AG04449 (cell line): ENCODE results near the gene SLC12A5.
"Not testable (repeated sequence)": the region's sequence is repeated elsewhere in the genome, so short reads cannot be mapped to it uniquely, and the experiment has no call there.

Experiments used
- CTCF ChIA-PET: fragments of 350-600 bp; formaldehyde crosslinking; extraction: SDS; loops from one replicate; lab custom pipeline; 2021; ENCODE audit warnings: antibody characterized with exemption; lab: Yijun Ruan, JAX
- POLR2A ChIA-PET: fragments of 400-600, 350-600 bp; formaldehyde crosslinking; extraction: SDS; loops from one replicate; lab custom pipeline; 2020; ENCODE audit warnings: antibody characterized with exemption, inconsistent platforms; lab: Yijun Ruan, JAX
- DNase-seq: peaks from one replicate; pipeline ENCODE4 v3.0.0-alpha.2; 2010; ENCODE audit warnings: low read depth, low spot score
- H3K4me3 ChIP-seq: 2 replicates; pipeline ENCODE4 v1.5.1; 2011; ENCODE audit warnings: low read depth, mild to moderate bottlenecking, control low read depth, low read length
- CTCF ChIP-seq: IDR thresholded peaks from one replicate; pipeline ENCODE4 v1.5.1; 2011; ENCODE audit warnings: mild to moderate bottlenecking, moderate library complexity, low read length, control low read depth, inconsistent platforms; ENCODE audit not compliant: insufficient read depth; ENCODE audit errors: missing control alignments

SLC12A5 gene

DNA sequence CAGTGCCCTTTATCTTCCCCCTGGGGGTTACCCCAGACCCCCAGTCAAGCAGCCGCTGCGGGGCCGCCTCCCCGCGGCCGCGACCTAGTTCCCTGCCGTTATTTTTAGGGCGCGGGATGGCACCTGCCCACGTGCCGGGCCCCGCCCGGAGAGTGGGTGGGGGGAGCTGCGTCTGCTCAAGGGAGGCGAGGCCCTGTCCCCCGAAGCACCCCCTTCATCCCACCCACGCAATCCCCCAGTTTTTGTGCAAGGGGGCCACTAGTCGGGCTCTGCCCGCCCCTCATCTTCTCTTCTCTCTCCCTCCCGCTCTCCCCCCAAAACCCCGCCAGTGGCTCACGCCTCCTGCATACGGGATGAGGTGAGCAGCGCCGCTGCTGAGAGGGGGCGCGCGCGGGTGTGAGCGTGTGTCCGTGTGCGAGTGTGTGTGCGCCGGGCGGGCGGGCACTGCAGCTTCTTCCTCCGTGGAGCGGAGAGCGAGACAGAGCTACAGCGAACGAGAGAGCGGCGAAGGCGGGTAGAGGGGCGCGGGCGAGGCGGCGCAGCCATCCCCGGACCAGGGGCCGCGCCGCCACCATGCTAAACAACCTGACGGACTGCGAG, at the start of gene SLC12A5:
Gene SLC12A5, plus strand, starts transcription at position 444 of the 600 bp plus-strand sequence. Its CDS starts 130 bp downstream, at position 574.
- no peak for DNase-seq
- no peak for TF ChIP-seq CTCF
- CTCF ChIA-PET = interaction anchor here (1.0 to 3.3 kb wide), 4 partner anchors 11 to 30 kb away, joined by 4 to 23 read pairs (median 5); no protein-coding TSS in a partner anchor
- POLR2A ChIA-PET = no interaction called here
- no peak within 1 kb of the TSS for H3K4me3 ChIP-seq

GRCh38 chr20:45981261-45981660, 47.8 kb upstream of the SLC12A5 start:
- no peak for TF ChIP-seq CTCF
- no peak for DNase-seq
- ChIA-PET POLR2A (no interaction called here), CTCF (interaction anchor here (0.8 to 3.8 kb wide), 2 partner anchors 11 to 33 kb away, joined by 3 to 21 read pairs; no protein-coding TSS in a partner anchor)
- H3K4me3 ChIP-seq = no peak overlapping the region

DNA sequence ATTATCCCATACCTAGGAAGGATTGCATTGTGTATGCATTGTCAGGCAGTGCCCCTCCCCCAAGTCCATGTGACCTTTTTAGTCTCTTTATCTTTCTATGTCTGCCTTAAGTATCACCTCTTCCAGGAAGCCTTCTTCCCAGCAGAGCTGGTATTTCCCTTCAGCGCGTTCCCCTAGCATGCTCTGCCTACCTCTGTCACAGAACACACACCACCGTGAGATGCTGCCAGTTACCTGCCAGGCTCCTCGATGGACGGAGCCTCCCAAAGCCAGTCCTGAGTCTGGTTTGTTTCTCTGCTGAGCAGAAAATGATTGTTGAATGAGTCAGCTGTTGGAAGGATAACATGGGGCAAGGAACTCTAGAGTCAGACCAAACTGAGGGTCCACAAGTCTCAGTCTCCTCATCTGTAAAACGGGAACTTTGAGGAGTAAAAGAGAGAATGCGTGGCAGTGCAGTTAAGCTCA, 45.7 kb upstream of the SLC12A5 start:
- no peak for TF ChIP-seq CTCF
- POLR2A ChIA-PET = interaction anchor here (0.6 kb wide), 1 partner anchor 85 kb away, joined by 3 read pairs; no protein-coding TSS in a partner anchor
- no peak overlapping the region for H3K4me3 ChIP-seq
- CTCF ChIA-PET = interaction anchor here (1.9 to 3.8 kb wide), 3 partner anchors 13 to 184 kb away, joined by 5 to 21 read pairs (median 8); no protein-coding TSS in a partner anchor
- DNase-seq = no peak

GRCh38 chr20:45985573-45985972, 43.4 kb upstream of the SLC12A5 start:
- no peak for DNase-seq
- POLR2A ChIA-PET = no interaction called here
- H3K4me3 ChIP-seq = no peak overlapping the region
- TF ChIP-seq CTCF = no peak
- CTCF ChIA-PET = interaction anchor here (0.9 to 6.4 kb wide), 8 partner anchors 10 to 363 kb away, joined by 3 to 74 read pairs (median 6); partner anchors contain the start of gene ZNF335

GRCh38 chr20:45987108-45987780, 41.8 kb upstream of the SLC12A5 start:
- ChIA-PET CTCF (interaction anchor here (0.7 to 6.4 kb wide), 22 partner anchors 8 to 451 kb away, joined by 3 to 74 read pairs (median 6); partner anchors contain the start of genes CTSA, MMP9, NEURL2 and ZNF335), POLR2A (no interaction called here)
- DNase-seq = no peak
- TF ChIP-seq CTCF = peak; percentile 93
- no peak overlapping the region for H3K4me3 ChIP-seq

GRCh38 chr20:45988830-45989229, 40.2 kb upstream of the SLC12A5 start:
- DNase-seq, POLR2A ChIA-PET: not testable (repeated sequence)
- CTCF ChIA-PET = interaction anchor here (2.1 to 6.4 kb wide), 4 partner anchors 12 to 186 kb away, joined by 10 to 74 read pairs (median 34); partner anchors contain the start of gene ZNF335

More at GRCh38 chr20:45988830-45989229, 40.2 kb upstream of the SLC12A5 start:
- not testable (repeated sequence) for H3K4me3 ChIP-seq
